Activated T-cell treated with anti-CD3 and anti-CD28 coated beads for 48 hours (primary cell): ENCODE results near the gene LRP1B.

Experiments used
- DNase-seq: peaks from one replicate; pipeline ENCODE4 v3.0.0-alpha.2; 2020; ENCODE audit warnings: low read depth

The LRP1B gene

DNA sequence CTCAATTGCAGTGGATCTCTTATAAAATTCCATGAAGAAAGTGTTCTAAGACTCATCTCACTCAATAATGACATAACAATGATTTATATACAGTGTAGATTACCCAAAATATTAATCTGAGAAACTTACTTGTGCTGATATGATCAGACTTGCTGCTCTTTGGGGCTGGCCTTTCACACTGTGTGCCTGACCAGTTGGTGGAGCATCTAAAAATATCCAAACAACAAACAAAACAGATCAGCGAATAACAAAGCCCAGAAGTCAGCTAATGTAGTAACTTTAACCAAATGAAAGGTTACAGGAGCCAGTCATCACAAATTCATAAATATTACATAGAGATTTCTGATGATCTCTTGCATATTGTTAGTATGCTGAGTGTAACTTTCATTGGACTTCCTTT is 1883.9 kb downstream of the LRP1B start:
- DNase-seq: no peak

DNA sequence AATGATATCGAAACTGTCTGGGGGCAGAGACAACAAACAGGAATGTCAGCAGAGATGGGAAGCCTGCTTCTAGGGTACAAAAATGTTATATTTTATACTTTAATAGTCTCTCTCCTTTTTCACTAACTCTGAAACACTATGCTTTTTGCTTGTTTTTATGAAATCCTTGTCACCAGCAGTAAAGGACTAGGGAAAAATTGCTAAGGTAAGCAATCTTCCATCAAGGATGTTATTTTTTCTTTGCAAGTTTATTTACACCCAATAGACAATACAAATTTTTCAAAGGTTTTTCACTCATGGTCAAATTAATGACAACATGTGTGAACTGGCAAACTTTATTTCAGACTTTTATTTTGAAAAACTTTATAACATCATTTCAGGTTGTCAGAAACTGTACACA is 1884.8 kb downstream of the LRP1B start:
- no peak for DNase-seq

DNA sequence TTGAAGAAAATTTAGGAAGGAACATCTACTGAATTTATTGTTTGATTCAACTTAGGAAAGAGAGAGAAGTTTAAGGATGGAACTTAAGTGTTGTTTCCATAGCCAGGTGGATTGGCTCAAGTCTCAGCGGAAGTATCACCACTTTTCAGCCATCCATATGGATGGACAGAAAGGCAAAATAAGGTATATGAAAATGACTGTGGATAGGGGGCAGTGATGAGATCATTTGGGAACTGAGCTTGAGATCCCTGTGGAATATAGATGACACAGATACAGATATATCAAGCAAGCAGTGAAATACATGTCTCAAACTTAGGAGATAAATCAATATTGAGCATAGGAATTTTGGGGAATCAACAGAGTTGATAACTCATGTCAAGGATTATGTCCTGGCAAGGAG is 1887.9 kb downstream of the LRP1B start:
- DNase-seq: no peak

DNA sequence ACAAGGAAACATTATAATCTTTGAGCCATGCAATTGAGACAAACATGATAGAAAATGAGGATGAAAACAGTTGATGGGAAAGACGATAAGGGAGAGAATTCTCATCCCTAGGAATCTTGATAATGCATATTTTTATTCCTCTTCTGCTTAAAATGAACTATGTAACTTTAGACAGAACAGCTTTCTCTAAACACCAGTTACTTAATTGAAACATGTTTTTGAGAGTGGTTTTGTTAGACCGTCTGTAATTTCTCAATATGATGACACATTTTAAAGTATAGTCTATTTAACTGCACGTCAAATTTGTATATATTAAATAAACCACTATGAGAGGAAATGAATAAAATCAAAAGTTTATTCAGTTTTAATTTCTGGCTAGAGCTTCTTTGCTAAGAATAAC is 1896.7 kb downstream of the LRP1B start:
- no peak for DNase-seq

DNA sequence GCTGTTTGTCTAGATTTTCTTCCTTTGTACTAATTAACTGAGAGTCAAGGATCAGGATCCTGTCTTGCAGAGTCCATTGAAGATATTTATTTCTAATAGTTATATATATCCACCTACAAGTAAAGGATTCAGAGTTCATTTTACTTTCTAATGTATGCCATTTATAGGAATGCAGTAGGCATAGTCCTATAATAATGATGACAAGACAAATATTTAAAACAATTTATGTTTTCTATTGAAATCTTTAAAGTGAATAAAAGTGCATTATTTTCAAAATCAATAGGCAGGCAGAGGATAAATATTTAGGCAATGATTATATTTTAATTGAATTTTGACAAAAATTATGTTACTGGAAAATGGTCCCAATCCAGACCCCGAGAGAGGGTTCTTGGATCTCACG is 1919.9 kb downstream of the LRP1B start:
- no peak for DNase-seq

DNA sequence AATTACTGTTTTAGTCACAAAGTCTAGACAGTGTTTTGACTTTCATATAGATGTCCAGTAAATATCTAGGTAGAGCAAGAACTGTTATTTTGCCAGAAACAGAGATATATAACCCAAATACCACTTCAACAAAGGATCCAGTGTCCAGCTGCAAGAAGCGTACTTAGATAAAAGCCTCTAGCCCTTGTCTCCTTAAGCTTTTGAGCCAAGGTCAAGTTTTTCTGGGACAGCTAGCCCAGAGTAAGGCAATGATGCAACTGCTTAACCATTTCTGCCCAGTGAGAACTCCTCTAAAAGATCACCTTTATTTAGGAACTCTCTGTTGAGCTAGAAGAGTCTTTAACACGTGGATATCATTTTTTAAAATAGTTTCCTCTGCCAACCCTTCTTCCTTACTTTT is 1925.7 kb downstream of the LRP1B start:
- no peak for DNase-seq

DNA sequence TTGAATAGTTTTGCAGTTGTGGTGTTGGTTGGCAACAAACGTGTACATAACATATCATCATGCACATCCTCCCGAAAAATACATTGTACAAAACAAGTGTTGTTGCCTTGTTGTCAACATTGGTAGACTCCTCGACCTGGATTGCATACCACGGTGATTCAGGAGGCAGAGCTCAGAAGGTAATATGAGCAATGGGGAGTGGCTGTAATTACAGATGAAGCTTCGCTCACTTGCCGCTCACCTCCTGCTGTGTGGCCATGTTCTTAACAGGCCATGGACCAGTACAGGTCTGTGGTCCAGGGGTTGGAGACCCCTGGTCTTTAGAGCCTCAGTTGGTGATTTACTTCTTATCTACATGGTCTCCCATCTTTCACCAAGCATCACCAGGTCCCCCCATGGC is 1927.5 kb downstream of the LRP1B start:
- no peak for DNase-seq

DNA sequence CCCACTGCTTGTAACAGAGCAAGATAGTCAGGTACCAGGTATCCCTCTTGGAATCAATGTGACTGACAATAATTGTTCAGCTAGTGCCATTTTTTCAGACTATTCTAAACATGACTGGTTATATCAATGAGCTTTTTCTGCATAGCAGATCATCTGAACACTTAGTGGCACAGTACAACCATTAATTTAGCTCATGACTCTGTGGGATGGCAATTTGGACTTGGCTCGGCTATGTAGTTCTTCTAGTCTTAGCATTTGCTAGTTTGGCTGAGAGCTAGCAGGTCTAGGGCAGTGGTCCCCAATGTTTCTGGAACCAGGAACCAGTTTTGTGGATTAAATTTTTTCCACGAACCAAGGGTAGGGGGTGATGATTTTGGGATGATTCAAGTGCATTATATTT is 1929.2 kb downstream of the LRP1B start:
- no peak for DNase-seq

DNA sequence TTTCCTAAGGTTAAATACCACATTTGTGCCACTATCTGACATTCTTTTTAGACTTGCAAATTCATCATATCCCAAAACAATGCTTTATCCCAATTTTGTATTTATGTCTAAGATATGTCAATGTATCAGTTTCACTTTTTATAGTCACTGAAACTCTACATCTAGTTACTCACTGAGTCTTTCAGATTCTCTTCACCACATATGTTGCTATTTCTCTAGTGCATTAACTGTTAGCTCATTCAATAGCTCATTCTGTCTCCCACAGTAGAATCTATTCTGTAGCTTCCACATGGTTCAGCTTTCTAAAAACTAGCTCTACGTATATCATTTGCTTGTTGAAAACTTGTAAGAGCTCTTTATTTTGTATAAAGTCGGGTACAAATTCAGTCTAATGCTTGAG is 1930.1 kb downstream of the LRP1B start:
- no peak for DNase-seq

DNA sequence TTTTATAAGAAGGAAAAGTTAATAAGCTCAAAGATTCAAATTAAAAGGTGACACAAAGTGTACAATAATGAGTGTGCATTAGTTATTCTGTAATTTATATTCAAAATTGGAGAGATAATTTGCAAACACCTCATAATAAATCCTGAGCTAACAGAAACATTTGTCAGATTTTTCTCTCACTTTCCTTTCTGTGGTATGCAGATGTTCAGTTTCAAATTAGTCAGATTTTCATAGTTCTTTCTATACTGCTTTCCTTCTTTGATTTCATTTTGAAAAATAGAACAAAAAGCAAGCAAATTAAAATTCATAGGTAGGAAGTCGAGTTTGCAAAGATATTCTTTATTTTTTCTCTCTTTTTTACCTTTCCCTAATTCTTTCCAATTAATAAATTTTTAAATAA is 1930.5 kb downstream of the LRP1B start:
- no peak for DNase-seq

DNA sequence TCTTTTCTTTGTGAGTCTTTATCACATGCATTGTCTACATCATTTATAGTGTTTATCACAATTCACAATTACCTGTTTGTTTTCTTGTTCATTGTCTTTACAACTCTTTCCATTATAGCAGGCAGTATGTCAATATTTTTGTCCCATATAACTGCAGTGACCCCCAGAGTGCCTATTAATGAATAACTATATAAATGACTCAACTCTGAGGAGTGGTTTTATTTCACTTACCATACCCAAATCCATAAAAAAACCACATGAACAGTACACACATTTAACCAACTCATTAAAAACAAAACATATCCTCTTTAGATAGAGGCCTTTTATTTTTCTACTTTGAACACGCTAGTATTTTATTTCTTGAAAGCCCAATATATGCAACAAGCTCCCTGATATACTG is 1931.5 kb downstream of the LRP1B start:
- no peak for DNase-seq

DNA sequence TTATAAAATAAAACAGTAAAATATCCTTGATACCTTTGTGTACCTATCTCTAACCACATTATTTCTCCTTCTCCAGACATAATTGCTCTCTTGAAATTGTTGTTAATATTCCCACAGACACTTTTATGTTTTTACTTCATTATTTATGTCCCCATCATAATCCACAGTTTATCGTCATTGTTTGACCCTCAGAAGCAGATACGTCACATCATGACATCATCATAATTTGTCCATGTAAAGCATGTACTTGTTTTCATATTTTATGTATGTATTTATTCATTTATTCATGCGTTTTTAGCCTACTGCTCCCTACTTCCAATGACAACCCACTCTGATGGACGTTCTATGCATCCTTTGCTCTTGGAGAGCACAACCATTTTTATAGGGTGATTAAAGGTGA is 1943.7 kb downstream of the LRP1B start:
- no peak for DNase-seq

DNA sequence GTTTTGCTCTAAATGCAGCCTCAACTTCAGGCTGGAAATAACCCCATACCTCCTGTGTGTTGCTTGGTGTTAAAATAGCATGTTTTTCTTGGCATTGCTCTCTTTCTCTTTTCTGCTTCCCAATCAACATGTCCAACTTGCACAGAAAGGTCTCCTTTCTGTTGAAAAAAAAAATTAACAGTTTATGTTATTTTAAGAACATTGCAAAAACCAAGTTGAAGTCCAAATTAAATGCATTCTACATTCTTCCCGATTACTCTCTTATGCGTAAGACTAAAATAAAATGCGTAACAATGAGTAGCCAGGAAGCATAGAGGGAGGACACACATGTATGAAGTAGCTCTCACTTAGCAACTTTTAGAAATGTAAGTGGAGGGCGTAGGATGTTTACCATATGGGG is 1944.5 kb downstream of the LRP1B start:
- no peak for DNase-seq

DNA sequence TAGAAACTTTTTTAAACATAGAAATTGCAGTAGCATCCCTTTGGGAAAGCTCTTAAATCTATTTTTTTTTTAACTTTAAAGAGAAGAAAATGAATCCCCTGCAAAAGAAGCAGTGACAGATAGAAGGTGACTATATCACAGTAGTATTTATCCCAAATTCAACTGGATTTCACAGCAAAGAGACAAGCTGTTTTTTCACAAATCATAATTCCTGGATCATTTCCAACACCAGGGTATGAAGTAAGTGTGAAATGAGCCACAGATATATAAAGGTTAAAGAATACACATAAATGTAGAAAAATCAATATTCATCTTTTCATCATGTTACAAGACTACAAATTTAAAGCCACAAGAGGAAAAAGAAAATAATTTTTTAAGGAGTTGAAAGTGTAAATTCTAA is 1945.7 kb downstream of the LRP1B start:
- DNase-seq: no peak

DNA sequence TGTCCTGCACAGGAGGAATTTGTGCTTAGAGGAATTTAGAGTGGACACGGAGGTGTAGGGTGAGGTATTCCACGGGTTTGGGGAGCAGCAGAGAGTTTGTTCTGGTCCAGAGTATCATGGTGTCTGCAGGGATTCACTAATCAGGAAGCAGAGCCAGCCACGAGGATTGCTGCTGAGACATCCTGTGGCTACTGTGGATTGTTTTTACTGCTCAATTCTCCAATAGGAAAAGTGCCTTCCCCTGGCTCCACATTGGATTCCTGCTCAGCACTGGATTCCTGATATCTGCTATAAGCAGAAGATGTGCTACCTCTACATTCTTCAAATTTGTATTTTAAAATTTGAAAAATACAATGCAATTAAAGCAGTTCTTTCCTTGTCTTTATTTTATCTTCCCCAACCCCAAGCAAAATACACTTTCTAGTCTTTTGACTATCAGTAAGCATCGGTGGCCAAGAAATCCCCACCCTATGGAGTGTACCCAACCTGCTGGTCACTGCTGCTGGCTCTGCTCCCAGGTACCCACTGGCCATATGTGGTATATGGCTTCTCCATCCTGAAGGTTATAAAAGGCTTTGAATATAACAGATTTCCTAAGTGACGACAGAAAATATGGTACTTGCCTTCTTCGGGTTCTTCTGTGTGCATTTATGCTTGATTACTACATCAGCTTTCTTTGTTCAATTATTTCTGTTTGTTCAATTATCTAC is 1947.6 kb downstream of the LRP1B start:
- DNase-seq: no peak
